GM19452 (cell line): ENCODE measurements around the gene CHD1.
A peak's percentile ranks its signal among the peaks of the same experiment; 100 is the strongest.

Experiments used
- ATAC-seq: cut with Tn5 transposase; IDR thresholded peaks from one replicate; pipeline ENCODE4 v1.9.1; 2021; ENCODE audit not compliant: unreplicated experiment

CHD1 gene

DNA sequence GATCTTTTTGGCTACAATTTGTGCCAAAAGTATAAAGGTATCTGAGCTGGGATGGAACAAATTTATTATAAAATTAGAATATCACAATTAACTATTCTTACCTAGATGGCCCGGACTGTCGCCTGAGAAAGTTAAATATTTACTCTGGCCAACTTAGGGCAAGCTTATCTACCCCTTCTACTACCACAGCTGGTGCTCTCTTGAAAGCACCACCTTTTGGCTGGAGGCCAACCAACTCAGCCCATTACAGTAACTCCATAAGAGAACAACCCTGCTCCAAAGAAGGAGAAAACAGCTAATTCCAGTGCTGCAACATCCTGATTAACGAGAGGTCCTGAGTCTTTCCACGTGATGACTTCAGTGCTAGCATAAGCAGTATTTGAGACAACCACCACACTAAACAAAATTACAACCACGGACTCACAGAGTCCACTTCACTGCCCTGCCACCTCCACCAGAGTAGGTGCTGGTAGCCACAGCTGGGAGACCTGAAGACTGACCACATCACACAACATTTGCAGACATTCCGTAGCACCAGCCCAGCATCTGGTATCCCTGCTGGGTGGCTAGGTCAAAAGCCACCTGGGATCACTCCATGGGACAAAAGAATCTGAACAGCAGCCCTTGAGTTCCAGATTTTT is 112.1 kb downstream of the CHD1 start:
- no peak for ATAC-seq

GRCh38 chr5:98813755-98814154 is 115.1 kb downstream of the CHD1 start:
- ATAC-seq, result peak; percentile 64

DNA sequence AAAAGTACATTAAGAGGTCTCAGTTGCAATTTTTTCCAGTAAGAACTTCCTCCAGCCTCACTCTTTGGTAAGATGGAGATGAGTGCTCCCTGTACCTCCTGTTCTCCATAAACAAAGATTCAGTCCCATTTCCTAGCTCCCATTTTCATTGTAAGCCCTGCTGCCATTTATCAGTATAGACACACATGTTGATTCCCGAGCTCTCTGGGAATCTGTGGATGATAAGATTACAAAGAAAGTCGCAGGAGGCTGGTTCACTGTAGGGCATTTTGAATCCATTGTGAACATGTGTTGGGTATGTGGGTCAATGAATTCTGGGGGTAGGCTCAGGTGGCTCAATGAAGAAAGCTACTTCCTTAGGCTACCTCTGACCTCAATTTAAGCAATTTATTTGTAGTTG is 118.6 kb downstream of the CHD1 start:
- ATAC-seq, result no peak

- no peak for ATAC-seq
Observed at GRCh38 chr5:98807806-98808205, 121.0 kb downstream of the CHD1 start.

DNA sequence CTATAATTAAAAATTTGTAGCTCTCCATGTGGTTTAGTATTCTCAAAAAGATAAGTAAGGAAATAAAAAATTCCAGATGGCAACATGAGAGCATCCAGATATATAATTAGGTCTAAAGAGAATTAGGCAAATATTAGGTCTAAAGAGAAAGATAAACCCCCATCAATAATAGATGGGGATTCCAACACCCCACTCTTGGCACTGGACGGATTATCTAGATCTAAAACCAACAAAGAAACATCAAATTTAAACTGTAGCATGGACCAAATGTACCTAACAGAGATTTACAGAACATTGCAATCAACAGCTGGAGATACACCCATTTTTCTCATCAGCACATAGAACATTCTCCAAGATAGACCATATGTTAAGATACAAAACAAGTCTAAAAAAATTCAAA is 123.7 kb downstream of the CHD1 start:
- no peak for ATAC-seq

DNA sequence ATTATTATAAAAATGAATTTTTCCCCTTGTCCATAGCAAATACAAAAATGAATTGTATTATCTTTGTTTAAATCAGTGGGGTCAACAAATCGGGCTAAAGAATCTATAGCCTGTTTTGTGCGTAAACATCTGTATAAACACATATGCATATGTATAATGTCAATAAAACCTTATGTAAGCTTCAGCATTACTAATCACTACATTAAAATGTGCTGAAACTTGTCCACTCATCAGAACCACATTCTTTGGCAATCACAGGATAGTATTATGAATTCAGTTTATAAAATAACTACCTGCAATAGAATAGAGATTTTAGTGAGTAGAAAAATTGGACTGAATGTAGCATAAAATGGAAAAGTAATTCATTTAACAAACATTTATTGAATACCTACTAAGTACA is 124.7 kb downstream of the CHD1 start:
- ATAC-seq, result no peak
